ENCODE results near the gene TMEM207. TPM values are rescaled to one million over a fixed set of nuclear protein-coding genes. Genes with fewer than 3 reads are reported as not detected.

The TMEM207 gene
- total RNA-seq, 4 donors from 2014 or later = not detected

- Histone ChIP-seq H3K36me3 (no peaks in the 10 kb centered on the region), H3K27ac (no peak overlapping the region), H3K27me3 (peaks cover 7% of the 10 kb centered on the region), H3K9me3 (no peaks in the 10 kb centered on the region), H3K4me1 (no peaks in the 10 kb centered on the region), H3K4me3 (no peak overlapping the region)
- TF ChIP-seq POLR2AphosphoS5 (IDR thresholded peaks at IDR 0.05) = no peak
- TF ChIP-seq CTCF (IDR thresholded peaks at IDR 0.05) = no peak
- TF ChIP-seq POLR2A (IDR thresholded peaks at IDR 0.05) = no peak
- no peak for TF ChIP-seq EP300 (IDR thresholded peaks at IDR 0.05; ENCODE audit: low read depth)
- intact Hi-C loops (cut with DNase I; ENCODE audit: low total_unique reads) (no loop called here), in situ Hi-C loops (cut with MboI; ENCODE audit: low pct_ligation_motif_present in 1 of 4, low pct_unique_long_range_greater_than_20kb in 1 of 4, low sequenced_read_pairs in 3 of 4) (no loop called here)
- DNase-seq = no peak
- 22 to 25% methylated on average over 1 of the region's 1 CpG for WGBS, 2 donors (ENCODE audit: low coverage in 1 of 2)
Measured at GRCh38 chr3:190496859-190497258, 47.2 kb upstream of the TMEM207 start.

GRCh38 chr3:190495796-190496195, 46.1 kb upstream of the TMEM207 start:
- no peak for DNase-seq
- 79 to 80% methylated on average over 5 of the region's 5 CpGs for WGBS, 2 donors (ENCODE audit: low coverage in 1 of 2)
- intact Hi-C loops (cut with DNase I; ENCODE audit: low total_unique reads) = no loop called here

GRCh38 chr3:190495354-190495753, 45.7 kb upstream of the TMEM207 start:
- intact Hi-C loops (cut with DNase I; ENCODE audit: low total_unique reads) = no loop called here
- no peaks in the 10 kb centered on the region for H3K4me1 ChIP-seq
- no peaks in the 10 kb centered on the region for H3K9me3 ChIP-seq
- no peaks in the 10 kb centered on the region for H3K36me3 ChIP-seq
- TF ChIP-seq EP300 (IDR thresholded peaks at IDR 0.05; ENCODE audit: low read depth) = no peak
- TF ChIP-seq CTCF (IDR thresholded peaks at IDR 0.05) = no peak
- no peak for TF ChIP-seq POLR2AphosphoS5 (IDR thresholded peaks at IDR 0.05)
- TF ChIP-seq POLR2A (IDR thresholded peaks at IDR 0.05) = no peak
- DNase-seq = no peak
- no peak overlapping the region for H3K4me3 ChIP-seq
- in situ Hi-C loops (cut with MboI; ENCODE audit: low pct_ligation_motif_present in 1 of 4, low pct_unique_long_range_greater_than_20kb in 1 of 4, low sequenced_read_pairs in 3 of 4) = no loop called here
- peaks cover 7% of the 10 kb centered on the region for H3K27me3 ChIP-seq
- no peak overlapping the region for H3K27ac ChIP-seq

More at GRCh38 chr3:190495796-190496195, 46.1 kb upstream of the TMEM207 start:
- in situ Hi-C loops (cut with MboI; ENCODE audit: low pct_ligation_motif_present in 1 of 4, low pct_unique_long_range_greater_than_20kb in 1 of 4, low sequenced_read_pairs in 3 of 4) = no loop called here
- Histone ChIP-seq H3K27ac (no peak overlapping the region), H3K27me3 (peaks cover 7% of the 10 kb centered on the region), H3K4me1 (no peaks in the 10 kb centered on the region), H3K36me3 (no peaks in the 10 kb centered on the region), H3K9me3 (no peaks in the 10 kb centered on the region), H3K4me3 (no peak overlapping the region)
- no peak for TF ChIP-seq POLR2A (IDR thresholded peaks at IDR 0.05)
- no peak for TF ChIP-seq POLR2AphosphoS5 (IDR thresholded peaks at IDR 0.05)
- no peak for TF ChIP-seq EP300 (IDR thresholded peaks at IDR 0.05; ENCODE audit: low read depth)
- no peak for TF ChIP-seq CTCF (IDR thresholded peaks at IDR 0.05)

- DNase-seq = no peak
- H3K4me3 ChIP-seq = no peak overlapping the region
Measured at GRCh38 chr3:190494907-190495306, 45.2 kb upstream of the TMEM207 start.

More at GRCh38 chr3:190494907-190495306, 45.2 kb upstream of the TMEM207 start:
- Histone ChIP-seq H3K36me3 (no peaks in the 10 kb centered on the region), H3K4me1 (no peaks in the 10 kb centered on the region), H3K9me3 (no peaks in the 10 kb centered on the region), H3K27me3 (peaks cover 7% of the 10 kb centered on the region), H3K27ac (no peak overlapping the region)
- no peak for TF ChIP-seq EP300 (IDR thresholded peaks at IDR 0.05; ENCODE audit: low read depth)
- TF ChIP-seq POLR2A (IDR thresholded peaks at IDR 0.05) = no peak
- TF ChIP-seq POLR2AphosphoS5 (IDR thresholded peaks at IDR 0.05) = no peak
- no peak for TF ChIP-seq CTCF (IDR thresholded peaks at IDR 0.05)
- intact Hi-C loops (cut with DNase I; ENCODE audit: low total_unique reads) (no loop called here), in situ Hi-C loops (cut with MboI; ENCODE audit: low pct_ligation_motif_present in 1 of 4, low pct_unique_long_range_greater_than_20kb in 1 of 4, low sequenced_read_pairs in 3 of 4) (no loop called here)
